GM12891 (cell line): ENCODE data around the gene SLC44A5.

Source experiments
- POLR2A ChIP-seq: IDR thresholded peaks from 2 replicates; pipeline ENCODE4 v1.6.1; 2011; ENCODE audit warnings: low read depth, low read length, control low read depth
- POLR2AphosphoS5 ChIP-seq: IDR thresholded peaks from 2 replicates; pipeline ENCODE4 v1.6.1; 2011; ENCODE audit warnings: low read depth, low read length, control low read depth
- POU2F2 ChIP-seq: IDR thresholded peaks from 2 replicates; pipeline ENCODE4 v1.6.1; 2011; ENCODE audit warnings: low read depth, mild to moderate bottlenecking, control low read depth, low read length, moderate library complexity
- SPI1 ChIP-seq: IDR thresholded peaks from 2 replicates; pipeline ENCODE4 v1.6.1; 2011; ENCODE audit warnings: low read depth, low read length, control low read depth
- TAF1 ChIP-seq: IDR thresholded peaks from 2 replicates; pipeline ENCODE4 v1.6.1; 2011; ENCODE audit warnings: low read depth, low read length, control low read depth

DNA sequence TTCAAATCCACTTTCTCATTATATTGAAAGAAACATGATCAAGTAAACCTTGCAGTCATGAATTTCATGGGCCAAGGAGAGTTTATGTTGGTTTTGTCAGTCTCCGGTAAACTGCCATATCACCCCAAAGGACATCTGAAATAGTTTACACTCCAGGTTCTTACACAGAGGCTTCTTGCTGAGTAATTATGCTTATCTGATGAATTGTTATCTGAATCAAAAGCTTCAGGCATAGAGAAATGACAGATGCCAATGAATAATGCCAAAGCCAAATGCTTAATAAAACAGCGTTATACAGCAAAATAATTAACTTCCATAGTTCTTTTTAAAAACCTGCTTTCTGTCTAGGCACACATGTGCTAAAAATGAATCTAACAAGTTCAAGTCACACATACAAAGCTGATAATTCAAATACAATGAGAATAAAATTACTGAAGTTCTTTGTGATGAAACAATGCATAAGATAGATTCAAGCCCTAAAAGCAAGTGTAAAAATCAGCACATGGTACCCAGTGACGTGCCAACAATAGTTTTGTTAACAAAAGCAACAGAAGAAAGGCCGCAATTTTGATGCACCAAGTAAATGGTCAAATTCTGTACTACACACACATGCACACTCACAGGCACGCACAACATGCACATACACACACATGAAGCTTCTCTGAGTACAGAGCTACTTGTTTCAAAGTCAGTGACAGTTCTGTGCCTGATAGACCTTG is 109.2 kb downstream of the SLC44A5 start:
- no peak for TF ChIP-seq POLR2A
- no peak for TF ChIP-seq POLR2AphosphoS5
- no peak for TF ChIP-seq SPI1
- TF ChIP-seq POU2F2: no peak
- TF ChIP-seq TAF1: no peak
